K562 (cell line): ENCODE measurements around the gene ING5. TPM values are rescaled to one million over a fixed set of nuclear protein-coding genes. Genes with fewer than 3 reads are reported as not detected.

ENCODE experiments used
- ATAC-seq: fragments of 200-7000 bp; cut with Tn5 transposase; 3 replicates; pipeline ENCODE4 v1.9.1; 2020; ENCODE audit warnings: moderate library complexity
- BruUV-seq: library from RNA; stranded (reverse); fragments of 400-500 nt; replicated peaks from 2 replicates; lab custom pipeline; 2021; lab: Mats Ljungman, UMichigan
- CTCF ChIA-PET: fragments of 300-600 bp; formaldehyde crosslinking; extraction: SDS; loops from one replicate; lab custom pipeline; 2021; ENCODE audit warnings: low intra/inter-chr PET ratio; lab: Yijun Ruan, JAX
- POLR2A ChIA-PET: fragments of 300-600, 350-650 bp; sonication (Branson Sonifier 250); formaldehyde crosslinking; extraction: SDS; loops from one replicate; lab custom pipeline; 2021; ENCODE audit warnings: antibody characterized with exemption, inconsistent platforms; lab: Yijun Ruan, JAX
- DNase-seq, 4 experiments: peaks; one replicate each; pipeline versions ENCODE4 v3.0.0 to v3.0.0-alpha.2; 2011 to 2018; ENCODE audit warnings: low spot score in 3 of 4, mixed read lengths in 3 of 4; ENCODE audit errors: extremely low read depth in 1 of 4
- FAIRE-seq: peaks from 2 replicates; lab custom pipeline; 2011; peaks lifted over from hg19 to GRCh38; lab: Jason Lieb, UNC
- H2AFZ ChIP-seq: 2 replicates; pipeline ENCODE4 v1.6.0; 2011; ENCODE audit warnings: low read depth, low read length, control low read depth, inconsistent platforms
- H3K27ac ChIP-seq: fragments of 200-600 bp; 3 replicates; pipeline ENCODE4 v1.8.0; 2011; ENCODE audit warnings: low read depth, mild to moderate bottlenecking, control low read depth, inconsistent platforms, low read length, moderate library complexity, mixed read lengths; ENCODE audit errors: extremely low read depth
- H3K27me3 ChIP-seq, 2 experiments: fragments of 300-600 bp in 1 of 2; 2 replicates in 1 of 2; 3 replicates in 1 of 2; pipeline versions ENCODE4 v1.6.0 to v1.8.0; 2011; ENCODE audit warnings: inconsistent platforms in 2 of 2, low read length in 2 of 2, mild to moderate bottlenecking in 1 of 2, mixed read lengths in 1 of 2, moderate library complexity in 1 of 2; ENCODE audit not compliant: control insufficient read depth in 2 of 2, insufficient read depth in 2 of 2
- H3K36me3 ChIP-seq: fragments of 300-600 bp; 3 replicates; pipeline ENCODE4 v1.8.0; 2011; ENCODE audit warnings: mild to moderate bottlenecking, low read length, inconsistent platforms; ENCODE audit not compliant: control insufficient read depth, insufficient read depth
- H3K4me1 ChIP-seq, 2 experiments: fragments of 200-600 bp in 1 of 2; replicated peaks in 1 of 2; 2 replicates in 1 of 2; 3 replicates in 1 of 2; pipeline versions ENCODE4 v1.5.1 to v1.8.0; 2011; ENCODE audit warnings: inconsistent platforms in 2 of 2, low read length in 2 of 2, mild to moderate bottlenecking in 1 of 2, mixed read lengths in 1 of 2, moderate library complexity in 1 of 2; ENCODE audit not compliant: control insufficient read depth in 2 of 2, insufficient read depth in 2 of 2
- H3K4me2 ChIP-seq: 2 replicates; pipeline ENCODE4 v1.6.1; 2011; ENCODE audit warnings: low read length, control low read depth, inconsistent platforms, mixed read lengths; ENCODE audit not compliant: insufficient read depth
- H3K4me3 ChIP-seq: fragments of 200-600 bp; sonication (generic), shearing (Covaris generic); 2 replicates; pipeline ENCODE4 v1.5.1; 2016; ENCODE audit warnings: control low read depth, inconsistent platforms
- H3K79me2 ChIP-seq: fragments of 200-600 bp; 3 replicates; pipeline ENCODE4 v1.8.0; 2011; ENCODE audit warnings: low read length, inconsistent platforms; ENCODE audit not compliant: control insufficient read depth, insufficient read depth
- H3K9ac ChIP-seq, 2 experiments: 2 replicates each; pipeline versions ENCODE4 v1.6.0 to v1.6.1; 2011; ENCODE audit warnings: low read depth in 2 of 2, low read length in 2 of 2, control low read depth in 1 of 2, inconsistent platforms in 1 of 2, mild to moderate bottlenecking in 1 of 2, mixed read lengths in 1 of 2; ENCODE audit not compliant: insufficient read depth in 1 of 2
- H3K9me1 ChIP-seq: one replicate; pipeline ENCODE4 v1.6.0; 2011; ENCODE audit warnings: inconsistent platforms, mild to moderate bottlenecking, low read length, moderate library complexity; ENCODE audit not compliant: control insufficient read depth, insufficient read depth
- H3K9me3 ChIP-seq: replicated peaks from 2 replicates; pipeline ENCODE4 v1.5.1; 2011; ENCODE audit warnings: low read depth, low read length, inconsistent platforms; ENCODE audit not compliant: control insufficient read depth, insufficient read depth
- H4K20me1 ChIP-seq: replicated peaks from 2 replicates; pipeline ENCODE4 v1.6.1; 2011; ENCODE audit warnings: low read length, inconsistent platforms, mixed read lengths; ENCODE audit not compliant: control insufficient read depth, insufficient read depth
- DACH1 ChIP-seq: fragments of 450-650 bp; IDR thresholded peaks from 2 replicates; pipeline ENCODE4 v1.6.1; 2018; ENCODE audit not compliant: partially characterized antibody
- MEIS2 ChIP-seq: fragments of 450-650 bp; IDR thresholded peaks from 2 replicates; pipeline ENCODE4 v1.6.1; 2014; ENCODE audit warnings: mild to moderate bottlenecking; ENCODE audit not compliant: partially characterized antibody
- POLR2G ChIP-seq: fragments of 200-400 bp; formaldehyde crosslinking; IDR thresholded peaks from 2 replicates; pipeline ENCODE4 v1.6.1; 2017; ENCODE audit warnings: low read depth, mild to moderate bottlenecking, antibody characterized with exemption, low read length, moderate library complexity
- TAF15 ChIP-seq: fragments of 200-400 bp; formaldehyde crosslinking; IDR thresholded peaks from 2 replicates; pipeline ENCODE4 v1.6.1; 2017; ENCODE audit warnings: mild to moderate bottlenecking, low read depth, low read length, moderate library complexity
- WGBS: fragments of 100-300 bp; shearing (Covaris generic); methylation state at CpG from one replicate; pipeline ENCODE4 v1.1.6; 2016; ENCODE audit warnings: low coverage, mixed read lengths; ENCODE audit not compliant: insufficient coverage; ENCODE audit errors: missing lambda C conversion rate; 5-methylcytosine and 5-hydroxymethylcytosine counted together
- in situ Hi-C: fragments of 300-500 bp; cut with MboI; formaldehyde crosslinking; loops from 4 replicates; pipeline ENCODE4 v1.15.0; 2018; ENCODE audit warnings: inconsistent platforms, mixed read lengths
- intact Hi-C: fragments of 100-400 bp; cut with micrococcal nuclease; formaldehyde crosslinking; loops from 2 replicates; pipeline ENCODE4 v1.14.2; 2022
- polyA plus RNA-seq, 8 experiments: library from polyadenylated mRNA; depleted of rRNA in 4 of 8; stranded (reverse) in 5 of 8; unstranded in 3 of 8; fragments of >200 nt; fragmentation: Nextera tagmentation in 2 of 8; fragmentation: Illumina TruSeq in 1 of 8; extraction: Ambion mirVana in 2 of 8; extraction: Trizol in 1 of 8; gene quantifications; 2 replicates each; pipeline versions ENCODE4 v1.2.1 to v1.2.3, GENCODE V29; 2011 to 2014; ENCODE audit warnings: inconsistent platforms in 1 of 8, missing spikeins in 1 of 8
- total RNA-seq, 7 experiments: library from RNA; depleted of rRNA in 6 of 7; stranded (reverse); fragments of >200 nt in 6 of 7; fragmentation: Illumina TruSeq in 2 of 7; extraction: Trizol in 2 of 7; gene quantifications; 2 replicates each; pipeline versions ENCODE4 v1.2.1 to v1.2.3, GENCODE V29; 2011 to 2021; ENCODE audit warnings: low replicate concordance in 1 of 7

ING5 gene
- total and polyA plus RNA-seq, 9 of the 15 experiments (the other 6 are each of a cell fraction or from before 2014, with no cell fraction given), result 10.4 to 53.3 (median 27.9) TPM

DNA sequence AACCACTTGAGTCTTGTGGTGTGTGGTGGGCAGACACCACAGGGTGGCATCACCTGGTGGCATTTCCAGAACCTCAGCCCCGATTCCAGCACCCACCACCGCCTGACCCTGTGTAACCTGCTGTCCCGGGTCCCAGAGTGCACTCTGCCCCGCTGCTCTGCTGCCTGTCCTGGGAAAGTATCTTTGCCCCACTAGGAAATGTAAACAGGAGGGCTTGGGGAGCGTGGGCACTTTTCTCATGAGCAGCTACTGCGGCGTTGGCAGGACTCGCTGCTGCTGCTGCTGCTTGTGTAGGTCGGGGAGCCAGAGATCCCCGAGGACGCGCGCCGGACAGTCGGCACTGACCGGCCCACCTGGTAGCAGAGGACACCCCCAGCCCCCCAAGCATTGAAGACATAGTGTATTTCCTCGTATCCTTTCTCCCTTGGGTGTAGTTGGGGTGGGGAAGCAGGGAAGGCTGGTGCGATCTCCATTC, 28.6 kb upstream of the ING5 start:
- no peak for FAIRE-seq
- DNase-seq, result no peak
- POLR2A ChIA-PET, result no interaction called here
- H3K9me1 ChIP-seq, result no peaks in the 10 kb centered on the region
- no peaks in the 10 kb centered on the region for H3K79me2 ChIP-seq
- peaks cover 47% of the 10 kb centered on the region; the same call in 1 of the 3 replicates for H3K36me3 ChIP-seq
- in situ Hi-C loops, result no loop called here
- ATAC-seq, result no peak
- TF ChIP-seq TAF15, result no peak
- TF ChIP-seq MEIS2, result no peak
- no peak for TF ChIP-seq DACH1
- TF ChIP-seq POLR2G, result peak; percentile 49
- TF ChIP-seq, all 486 proteins: peak for 1
- 81% methylated on average over 12 of the region's 18 CpGs for WGBS
- no TSS peak for BruUV-seq
- Histone ChIP-seq H3K9ac (no peak overlapping the region), H2AFZ (no peak overlapping the region), H3K4me3 (no peak overlapping the region), H4K20me1 (no peaks in the 10 kb centered on the region; the same call in 1 of the 2 replicates), H3K27ac (no peak overlapping the region), H3K4me2 (no peak overlapping the region), H3K9me3 (no peaks in the 10 kb centered on the region), H3K27me3 (no peaks in the 10 kb centered on the region), H3K4me1 (peaks cover 0 to 5% of the 10 kb centered on the region in 2 experiments; a peak in 2 of 5 replicates)
- intact Hi-C loops, result no loop called here
- CTCF ChIA-PET, result no interaction called here
